Mesenchymal stem cell (in vitro differentiated cells and primary cell): ENCODE data around the gene MYOG.
A peak's percentile ranks its signal among the peaks of the same experiment; 100 is the strongest.

Source experiments
- DNase-seq: peaks from one replicate; pipeline ENCODE4 v3.0.0-alpha.2; 2013
- H2AFZ ChIP-seq: one replicate; pipeline ENCODE4 v1.6.1; 2013; ENCODE audit warnings: low read depth, mild to moderate bottlenecking, control low read depth, inconsistent platforms, low read length, moderate library complexity
- H2AK5ac ChIP-seq: 2 replicates; pipeline ENCODE4 v1.6.1; 2013; ENCODE audit warnings: low read length, moderate library complexity, mild to moderate bottlenecking, inconsistent platforms; ENCODE audit not compliant: severe bottlenecking
- H2BK120ac ChIP-seq: one replicate; pipeline ENCODE4 v1.6.1; 2013; ENCODE audit warnings: low read depth, mild to moderate bottlenecking, inconsistent platforms, low read length, moderate library complexity
- H2BK12ac ChIP-seq, 2 experiments: one replicate each; pipeline ENCODE4 v1.6.1; 2013; ENCODE audit warnings: inconsistent platforms in 2 of 2, low read length in 2 of 2, mild to moderate bottlenecking in 2 of 2, moderate library complexity in 2 of 2, control low read depth in 1 of 2
- H2BK15ac ChIP-seq: one replicate; pipeline ENCODE4 v1.6.1; 2013; ENCODE audit warnings: mild to moderate bottlenecking, low read depth, inconsistent platforms; ENCODE audit not compliant: poor library complexity, severe bottlenecking
- H2BK5ac ChIP-seq: 2 replicates; pipeline ENCODE4 v1.6.1; 2013; ENCODE audit warnings: low read depth, mild to moderate bottlenecking, low read length, control low read depth, inconsistent platforms; ENCODE audit not compliant: poor library complexity, severe bottlenecking
- H3K14ac ChIP-seq, 2 experiments: one replicate each; pipeline ENCODE4 v1.6.1; 2013; ENCODE audit warnings: inconsistent platforms in 2 of 2, low read length in 2 of 2, control low read depth in 1 of 2, mild to moderate bottlenecking in 1 of 2, moderate library complexity in 1 of 2
- H3K18ac ChIP-seq, 2 experiments: one replicate each; pipeline ENCODE4 v1.6.1; 2013; ENCODE audit warnings: inconsistent platforms in 2 of 2, low read length in 2 of 2, control low read depth in 1 of 2, low read depth in 1 of 2, mild to moderate bottlenecking in 1 of 2
- H3K23ac ChIP-seq, 2 experiments: one replicate each; pipeline ENCODE4 v1.6.1; 2013; ENCODE audit warnings: inconsistent platforms in 2 of 2, low read length in 2 of 2, mild to moderate bottlenecking in 2 of 2, moderate library complexity in 2 of 2, control low read depth in 1 of 2
- H3K27ac ChIP-seq: 2 replicates; pipeline ENCODE4 v1.5.1; 2013; ENCODE audit warnings: mild to moderate bottlenecking, moderate library complexity, low read length, control low read depth, inconsistent platforms; ENCODE audit not compliant: poor library complexity, severe bottlenecking
- H3K27me3 ChIP-seq, 2 experiments: 2 replicates each; pipeline versions ENCODE4 v1.6.1 to v1.7.0; 2013; ENCODE audit warnings: low read length in 2 of 2, mild to moderate bottlenecking in 2 of 2, moderate library complexity in 2 of 2, control low read depth in 1 of 2, inconsistent platforms in 1 of 2; ENCODE audit not compliant: control insufficient read depth in 1 of 2, insufficient read depth in 1 of 2
- H3K36me3 ChIP-seq, 2 experiments: 2 replicates each; pipeline versions ENCODE4 v1.6.1 to v1.7.0; 2013; ENCODE audit warnings: low read length in 2 of 2, control low read depth in 1 of 2, inconsistent platforms in 1 of 2, low read depth in 1 of 2, mild to moderate bottlenecking in 1 of 2; ENCODE audit not compliant: insufficient read depth in 2 of 2, control insufficient read depth in 1 of 2
- H3K4ac ChIP-seq, 2 experiments: one replicate each; pipeline ENCODE4 v1.6.1; 2013; ENCODE audit warnings: inconsistent platforms in 2 of 2, low read length in 2 of 2, mild to moderate bottlenecking in 2 of 2, moderate library complexity in 2 of 2, control low read depth in 1 of 2, low read depth in 1 of 2
- H3K4me1 ChIP-seq: 2 replicates; pipeline ENCODE4 v1.6.1; 2013; ENCODE audit warnings: low read depth, low read length, control low read depth; ENCODE audit not compliant: control insufficient read depth, insufficient read depth
- H3K4me2 ChIP-seq: 2 replicates; pipeline ENCODE4 v1.6.1; 2013; ENCODE audit warnings: low read length, mild to moderate bottlenecking, inconsistent platforms; ENCODE audit not compliant: poor library complexity, severe bottlenecking
- H3K4me3 ChIP-seq, 2 experiments: 2 replicates each; pipeline versions ENCODE4 v1.5.1 to v1.7.0; 2013; ENCODE audit warnings: low read length in 2 of 2, mild to moderate bottlenecking in 2 of 2, control low read depth in 1 of 2, low read depth in 1 of 2; ENCODE audit not compliant: insufficient read depth in 1 of 2
- H3K79me1 ChIP-seq: replicated peaks from 2 replicates; pipeline ENCODE4 v1.6.1; 2013; ENCODE audit warnings: mild to moderate bottlenecking, control low read depth, low read length, inconsistent platforms; ENCODE audit not compliant: poor library complexity, severe bottlenecking
- H3K9ac ChIP-seq: 2 replicates; pipeline ENCODE4 v1.7.0; 2013; ENCODE audit warnings: mild to moderate bottlenecking, low read length, moderate library complexity
- H3K9me3 ChIP-seq: 2 replicates; pipeline ENCODE4 v1.7.0; 2013; ENCODE audit warnings: mild to moderate bottlenecking, low read length; ENCODE audit not compliant: control insufficient read depth
- H4K8ac ChIP-seq: one replicate; pipeline ENCODE4 v1.6.1; 2013; ENCODE audit warnings: inconsistent platforms, mild to moderate bottlenecking, low read length, moderate library complexity
- H4K91ac ChIP-seq: one replicate; pipeline ENCODE4 v1.6.1; 2013; ENCODE audit warnings: mild to moderate bottlenecking, low read length, inconsistent platforms
- WGBS: methylation state at CpG from one replicate; pipeline ENCODE4 v1.1.7; 2013; ENCODE audit warnings: mixed read lengths; 5-methylcytosine and 5-hydroxymethylcytosine counted together

The MYOG gene

DNA sequence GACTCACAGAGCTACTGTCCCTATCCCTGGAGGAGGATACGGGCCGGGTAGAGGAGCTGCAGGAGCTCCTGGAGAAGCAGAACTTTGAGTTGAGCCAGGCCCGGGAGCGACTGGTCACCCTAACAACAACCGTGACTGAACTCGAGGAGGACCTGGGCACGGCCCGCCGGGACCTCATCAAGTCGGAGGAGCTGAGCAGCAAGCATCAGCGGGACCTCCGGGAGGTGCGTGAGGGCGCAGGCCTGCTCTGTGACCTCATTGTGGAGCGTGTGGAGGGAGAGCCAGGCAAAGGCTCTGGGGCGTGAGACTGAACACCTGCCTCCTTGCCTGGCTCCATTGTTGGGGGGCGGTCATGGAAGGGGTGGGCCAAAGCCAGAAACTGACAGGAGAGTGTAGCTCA, 40.5 kb downstream of the MYOG start:
- 93% methylated on average over 17 of the region's 17 CpGs for WGBS
- H3K27me3 ChIP-seq, result peaks cover 7 to 30% of the 10 kb centered on the region in 2 experiments
- no peak overlapping the region for H3K14ac ChIP-seq
- peak overlapping the region in 1 of 2 experiments; percentile 15 for H3K4me3 ChIP-seq
- H3K9me3 ChIP-seq, result no peaks in the 10 kb centered on the region
- H3K79me1 ChIP-seq, result no peaks in the 10 kb centered on the region
- H2BK15ac ChIP-seq, result no peak overlapping the region
- H3K23ac ChIP-seq, result no peak overlapping the region
- H2BK5ac ChIP-seq, result no peak overlapping the region
- H3K4me2 ChIP-seq, result no peak overlapping the region
- DNase-seq, result no peak
- H3K36me3 ChIP-seq, result peaks cover 0 to 51% of the 10 kb centered on the region in 2 experiments
- no peak overlapping the region for H2AFZ ChIP-seq
- no peak overlapping the region for H4K91ac ChIP-seq
- H3K18ac ChIP-seq, result no peak overlapping the region
- H3K4ac ChIP-seq, result no peak overlapping the region
- H3K27ac ChIP-seq, result no peak overlapping the region
- peaks cover 3% of the 10 kb centered on the region for H3K4me1 ChIP-seq
- H3K9ac ChIP-seq, result no peak overlapping the region
- H2BK12ac ChIP-seq, result peak overlapping the region in 1 of 2 experiments; percentile 23
- no peak overlapping the region for H2AK5ac ChIP-seq
- no peak overlapping the region for H4K8ac ChIP-seq
- H2BK120ac ChIP-seq, result no peak overlapping the region

- Histone ChIP-seq H3K4me1 (peaks cover 3% of the 10 kb centered on the region), H3K4me3 (peak overlapping the region in 1 of 2 experiments; percentile 15), H3K4ac (no peak overlapping the region), H4K8ac (no peak overlapping the region), H2BK120ac (no peak overlapping the region), H2AK5ac (no peak overlapping the region), H3K27ac (no peak overlapping the region), H2BK12ac (no peak overlapping the region), H3K27me3 (peaks cover 6 to 32% of the 10 kb centered on the region in 2 experiments), H2BK5ac (no peak overlapping the region), H3K14ac (no peak overlapping the region), H3K23ac (no peak overlapping the region), H3K18ac (no peak overlapping the region), H3K9me3 (no peaks in the 10 kb centered on the region), H3K4me2 (no peak overlapping the region), H4K91ac (no peak overlapping the region), H3K9ac (no peak overlapping the region), H3K79me1 (no peaks in the 10 kb centered on the region), H3K36me3 (peaks cover 0 to 48% of the 10 kb centered on the region in 2 experiments), H2BK15ac (no peak overlapping the region), H2AFZ (no peak overlapping the region)
- DNase-seq, result no peak
- 87% methylated on average over 4 of the region's 7 CpGs for WGBS
Measured at GRCh38 chr1:203044546-203045250, 41.1 kb downstream of the MYOG start.

- Histone ChIP-seq H3K27me3 (peaks cover 6 to 34% of the 10 kb centered on the region in 2 experiments), H3K4me1 (peaks cover 3% of the 10 kb centered on the region), H3K36me3 (peaks cover 0 to 49% of the 10 kb centered on the region in 2 experiments), H3K18ac (no peak overlapping the region), H3K79me1 (no peaks in the 10 kb centered on the region), H3K4me2 (no peak overlapping the region), H3K4ac (no peak overlapping the region), H4K8ac (no peak overlapping the region), H3K9ac (no peak overlapping the region), H4K91ac (no peak overlapping the region), H3K9me3 (no peaks in the 10 kb centered on the region), H2BK15ac (no peak overlapping the region), H2AK5ac (no peak overlapping the region), H3K27ac (no peak overlapping the region), H3K23ac (no peak overlapping the region), H3K4me3 (no peak overlapping the region), H2BK120ac (no peak overlapping the region), H2BK5ac (no peak overlapping the region), H3K14ac (no peak overlapping the region), H2AFZ (no peak overlapping the region), H2BK12ac (no peak overlapping the region)
- WGBS, result 95% methylated on average over 14 of the region's 14 CpGs
- no peak for DNase-seq
Measured at GRCh38 chr1:203043830-203044545, 41.8 kb downstream of the MYOG start.

- Histone ChIP-seq H2AFZ (no peak overlapping the region), H2AK5ac (no peak overlapping the region), H3K79me1 (no peaks in the 10 kb centered on the region), H3K23ac (no peak overlapping the region), H3K4me2 (no peak overlapping the region), H4K91ac (peak overlapping the region; percentile 53), H2BK120ac (no peak overlapping the region), H2BK5ac (no peak overlapping the region), H3K18ac (no peak overlapping the region), H4K8ac (no peak overlapping the region), H2BK12ac (no peak overlapping the region), H3K27me3 (peaks cover 6 to 49% of the 10 kb centered on the region in 2 experiments), H3K4me3 (no peak overlapping the region), H3K9me3 (no peaks in the 10 kb centered on the region), H2BK15ac (no peak overlapping the region), H3K4me1 (peaks cover 16% of the 10 kb centered on the region), H3K36me3 (peaks cover 0 to 43% of the 10 kb centered on the region in 2 experiments), H3K9ac (no peak overlapping the region), H3K4ac (no peak overlapping the region), H3K27ac (no peak overlapping the region), H3K14ac (peak overlapping the region in 1 of 2 experiments; percentile 37)
- WGBS, result 62% methylated on average over 3 of the region's 3 CpGs
- no peak for DNase-seq
Measured at GRCh38 chr1:203041351-203041932, 44.4 kb downstream of the MYOG start.
